HEK293 (cell line): ENCODE results near the gene ITGA11.

Source experiments
- CTCF ChIP-seq: fragments of 450-650 bp; formaldehyde crosslinking; IDR thresholded peaks from 2 replicates; pipeline ENCODE4 v1.5.1; 2016; ENCODE audit warnings: missing biosample characterization, missing genetic modification characterization
- ZNF121 ChIP-seq: fragments of 450-650 bp; formaldehyde crosslinking; IDR thresholded peaks from 2 replicates; pipeline ENCODE4 v1.5.1; 2016; ENCODE audit warnings: missing biosample characterization, missing genetic modification characterization
- ZXDB ChIP-seq: fragments of 450-650 bp; formaldehyde crosslinking; IDR thresholded peaks from 2 replicates; pipeline ENCODE4 v1.5.1; 2016; ENCODE audit warnings: missing biosample characterization, missing genetic modification characterization

GRCh38 chr15:68314563-68314962, 117.4 kb downstream of the ITGA11 start:
- TF ChIP-seq ZXDB (no peak), ZNF121 (tag by site-specific recombination) (no peak), CTCF (tag by site-specific recombination) (no peak)
